GM12873 (cell line): ENCODE results near the gene UACA.

ENCODE experiments used
- CTCF ChIP-seq: IDR thresholded peaks from 2 replicates; pipeline ENCODE4 v1.5.1; 2012; ENCODE audit warnings: low read depth, mild to moderate bottlenecking, moderate library complexity, low read length, control low read depth; ENCODE audit not compliant: insufficient read depth; ENCODE audit errors: missing control alignments

UACA gene

GRCh38 chr15:70792171-70792573 lies 28.8 kb upstream of the UACA start:
- TF ChIP-seq CTCF, result no peak

- no peak for TF ChIP-seq CTCF
These were observed 27.9 kb upstream of the UACA start for GRCh38 chr15:70791259-70791658.

- no peak for TF ChIP-seq CTCF
These were observed 25.9 kb upstream of the UACA start for GRCh38 chr15:70789213-70789612.

GRCh38 chr15:70788114-70789049 lies 25.0 kb upstream of the UACA start:
- no peak for TF ChIP-seq CTCF

GRCh38 chr15:70786996-70787395 lies 23.6 kb upstream of the UACA start:
- no peak for TF ChIP-seq CTCF

- no peak for TF ChIP-seq CTCF
These were observed 20.3 kb upstream of the UACA start for GRCh38 chr15:70783610-70784022.

GRCh38 chr15:70783041-70783440 lies 19.7 kb upstream of the UACA start:
- TF ChIP-seq CTCF, result no peak
